22Rv1 (cell line): ENCODE measurements around the gene SOX4.

Experiments
- ZFX ChIP-seq: fragments of 450-650 bp; IDR thresholded peaks from 2 replicates; pipeline ENCODE4 v1.6.1; 2017; ENCODE audit warnings: antibody characterized with exemption, borderline replicate concordance
- TF ChIP-seq, protein P1 (sequence below): fragments of 450-650 bp; IDR thresholded peaks from 2 replicates; pipeline ENCODE4 v1.5.1; 2017; ENCODE audit warnings: mild to moderate bottlenecking

DNA sequence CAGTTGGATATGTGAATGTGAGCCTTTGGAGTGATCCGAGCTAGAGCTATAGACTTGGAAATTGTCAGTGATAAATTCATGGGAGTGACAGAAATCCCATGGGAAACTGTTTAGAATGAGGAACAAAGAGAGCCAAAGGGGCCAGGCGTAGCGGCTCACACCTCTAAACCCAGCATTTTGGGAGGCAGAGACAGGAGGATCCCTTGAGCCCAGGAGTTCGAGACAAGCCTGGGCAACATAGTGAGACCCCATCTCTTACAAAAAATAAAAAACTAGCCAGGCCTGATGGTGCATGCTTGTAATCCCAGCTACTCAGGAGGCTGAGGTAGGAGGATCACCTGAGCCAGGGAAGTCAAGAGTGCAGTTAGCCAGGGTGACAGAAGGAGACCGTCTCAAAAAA, 39.3 kb upstream of the SOX4 start:
- TF ChIP-seq, protein P1, sequence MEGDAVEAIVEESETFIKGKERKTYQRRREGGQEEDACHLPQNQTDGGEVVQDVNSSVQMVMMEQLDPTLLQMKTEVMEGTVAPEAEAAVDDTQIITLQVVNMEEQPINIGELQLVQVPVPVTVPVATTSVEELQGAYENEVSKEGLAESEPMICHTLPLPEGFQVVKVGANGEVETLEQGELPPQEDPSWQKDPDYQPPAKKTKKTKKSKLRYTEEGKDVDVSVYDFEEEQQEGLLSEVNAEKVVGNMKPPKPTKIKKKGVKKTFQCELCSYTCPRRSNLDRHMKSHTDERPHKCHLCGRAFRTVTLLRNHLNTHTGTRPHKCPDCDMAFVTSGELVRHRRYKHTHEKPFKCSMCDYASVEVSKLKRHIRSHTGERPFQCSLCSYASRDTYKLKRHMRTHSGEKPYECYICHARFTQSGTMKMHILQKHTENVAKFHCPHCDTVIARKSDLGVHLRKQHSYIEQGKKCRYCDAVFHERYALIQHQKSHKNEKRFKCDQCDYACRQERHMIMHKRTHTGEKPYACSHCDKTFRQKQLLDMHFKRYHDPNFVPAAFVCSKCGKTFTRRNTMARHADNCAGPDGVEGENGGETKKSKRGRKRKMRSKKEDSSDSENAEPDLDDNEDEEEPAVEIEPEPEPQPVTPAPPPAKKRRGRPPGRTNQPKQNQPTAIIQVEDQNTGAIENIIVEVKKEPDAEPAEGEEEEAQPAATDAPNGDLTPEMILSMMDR: no peak
- no peak for TF ChIP-seq ZFX
